ENCODE data around the gene BIRC6.

- no peak for TF ChIP-seq CTCF (IDR thresholded peaks at IDR 0.05)
- TF ChIP-seq EZH2 (IDR thresholded peaks at IDR 0.05; ENCODE audit: borderline replicate concordance, insufficient read depth, low read depth, low read length, poor library complexity, severe bottlenecking) = no peak
Measured at GRCh38 chr2:32379352-32379751, 22.5 kb downstream of the BIRC6 start.
